ENCODE data around the gene DEFB128. TPM values are rescaled to one million over a fixed set of nuclear protein-coding genes. Genes with fewer than 3 reads are reported as not detected.

The DEFB128 gene
- total RNA-seq, 1 donor from 2014 or later = not detected

GRCh38 chr20:199996-200395, 10.5 kb upstream of the DEFB128 start:
- Histone ChIP-seq H3K27ac (no peak overlapping the region), H3K9me3 (no peaks in the 10 kb centered on the region), H3K4me1 (no peaks in the 10 kb centered on the region), H3K36me3 (no peaks in the 10 kb centered on the region), H3K4me3 (no peak overlapping the region), H3K27me3 (no peaks in the 10 kb centered on the region)
- TF ChIP-seq, protein P1, sequence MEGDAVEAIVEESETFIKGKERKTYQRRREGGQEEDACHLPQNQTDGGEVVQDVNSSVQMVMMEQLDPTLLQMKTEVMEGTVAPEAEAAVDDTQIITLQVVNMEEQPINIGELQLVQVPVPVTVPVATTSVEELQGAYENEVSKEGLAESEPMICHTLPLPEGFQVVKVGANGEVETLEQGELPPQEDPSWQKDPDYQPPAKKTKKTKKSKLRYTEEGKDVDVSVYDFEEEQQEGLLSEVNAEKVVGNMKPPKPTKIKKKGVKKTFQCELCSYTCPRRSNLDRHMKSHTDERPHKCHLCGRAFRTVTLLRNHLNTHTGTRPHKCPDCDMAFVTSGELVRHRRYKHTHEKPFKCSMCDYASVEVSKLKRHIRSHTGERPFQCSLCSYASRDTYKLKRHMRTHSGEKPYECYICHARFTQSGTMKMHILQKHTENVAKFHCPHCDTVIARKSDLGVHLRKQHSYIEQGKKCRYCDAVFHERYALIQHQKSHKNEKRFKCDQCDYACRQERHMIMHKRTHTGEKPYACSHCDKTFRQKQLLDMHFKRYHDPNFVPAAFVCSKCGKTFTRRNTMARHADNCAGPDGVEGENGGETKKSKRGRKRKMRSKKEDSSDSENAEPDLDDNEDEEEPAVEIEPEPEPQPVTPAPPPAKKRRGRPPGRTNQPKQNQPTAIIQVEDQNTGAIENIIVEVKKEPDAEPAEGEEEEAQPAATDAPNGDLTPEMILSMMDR (IDR thresholded peaks at IDR 0.05) = no peak
- TF ChIP-seq POLR2AphosphoS5 (IDR thresholded peaks at IDR 0.05; ENCODE audit: insufficient read depth in 1 of 2, low read depth in 1 of 2) = no peak
- TF ChIP-seq POLR2A (IDR thresholded peaks at IDR 0.05) = no peak
- no peak for DNase-seq (ENCODE audit: extremely low spot score in 2 of 2)
- intact Hi-C loops (cut with DNase I) = no loop called here

- TF ChIP-seq POLR2AphosphoS5 (IDR thresholded peaks at IDR 0.05; ENCODE audit: insufficient read depth in 1 of 2, low read depth in 1 of 2) = no peak
- TF ChIP-seq, protein P1 (IDR thresholded peaks at IDR 0.05) = no peak
- no peak for TF ChIP-seq POLR2A (IDR thresholded peaks at IDR 0.05)
- no peaks in the 10 kb centered on the region for H3K27me3 ChIP-seq
- no peak overlapping the region for H3K27ac ChIP-seq
- no peaks in the 10 kb centered on the region for H3K4me1 ChIP-seq
- intact Hi-C loops (cut with DNase I) = no loop called here
- DNase-seq (ENCODE audit: extremely low spot score in 2 of 2) = no peak
- no peak overlapping the region for H3K4me3 ChIP-seq
- no peaks in the 10 kb centered on the region for H3K9me3 ChIP-seq
- no peaks in the 10 kb centered on the region for H3K36me3 ChIP-seq
These were observed 8.7 kb upstream of the DEFB128 start for GRCh38 chr20:198225-198624.

DNA sequence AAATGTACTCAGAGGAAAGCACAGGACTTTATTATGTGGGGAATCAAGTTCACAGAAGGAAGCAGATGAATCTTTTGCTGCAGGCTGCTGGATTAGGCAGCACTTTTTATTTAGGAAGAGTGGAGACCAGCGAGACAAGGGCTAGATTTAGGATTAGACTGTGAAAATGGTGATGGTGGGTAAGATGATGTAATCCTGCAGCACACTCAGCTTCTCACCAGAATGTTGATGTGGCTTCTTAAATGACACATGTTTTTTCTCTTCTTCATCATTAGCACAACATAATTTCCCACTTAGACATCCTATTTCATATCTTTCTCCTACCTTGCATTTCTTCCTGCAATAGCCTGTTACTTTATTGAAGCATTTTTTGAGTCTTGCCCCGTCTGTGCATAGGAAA, 1.8 kb downstream of the DEFB128 start:
- intact Hi-C loops (cut with DNase I) = no loop called here
- H3K36me3 ChIP-seq = no peaks in the 10 kb centered on the region
- H3K27me3 ChIP-seq = no peaks in the 10 kb centered on the region
- no peak overlapping the region for H3K27ac ChIP-seq
- H3K4me1 ChIP-seq = no peaks in the 10 kb centered on the region
- H3K4me3 ChIP-seq = no peak overlapping the region
- H3K9me3 ChIP-seq = no peaks in the 10 kb centered on the region
- TF ChIP-seq, protein P1 (IDR thresholded peaks at IDR 0.05) = no peak
- DNase-seq (ENCODE audit: extremely low spot score in 2 of 2) = no peak

- no peak overlapping the region for H3K4me3 ChIP-seq
- intact Hi-C loops (cut with DNase I) = no loop called here
- no peaks in the 10 kb centered on the region for H3K9me3 ChIP-seq
- DNase-seq (ENCODE audit: extremely low spot score in 2 of 2) = no peak
- TF ChIP-seq POLR2AphosphoS5 (IDR thresholded peaks at IDR 0.05; ENCODE audit: insufficient read depth in 1 of 2, low read depth in 1 of 2) = no peak
- TF ChIP-seq, protein P1 (IDR thresholded peaks at IDR 0.05) = no peak
- TF ChIP-seq POLR2A (IDR thresholded peaks at IDR 0.05) = no peak
- H3K36me3 ChIP-seq = no peaks in the 10 kb centered on the region
- no peaks in the 10 kb centered on the region for H3K4me1 ChIP-seq
- no peaks in the 10 kb centered on the region for H3K27me3 ChIP-seq
- no peak overlapping the region for H3K27ac ChIP-seq
These were observed 5.2 kb downstream of the DEFB128 start for GRCh38 chr20:184288-184687.

DNA sequence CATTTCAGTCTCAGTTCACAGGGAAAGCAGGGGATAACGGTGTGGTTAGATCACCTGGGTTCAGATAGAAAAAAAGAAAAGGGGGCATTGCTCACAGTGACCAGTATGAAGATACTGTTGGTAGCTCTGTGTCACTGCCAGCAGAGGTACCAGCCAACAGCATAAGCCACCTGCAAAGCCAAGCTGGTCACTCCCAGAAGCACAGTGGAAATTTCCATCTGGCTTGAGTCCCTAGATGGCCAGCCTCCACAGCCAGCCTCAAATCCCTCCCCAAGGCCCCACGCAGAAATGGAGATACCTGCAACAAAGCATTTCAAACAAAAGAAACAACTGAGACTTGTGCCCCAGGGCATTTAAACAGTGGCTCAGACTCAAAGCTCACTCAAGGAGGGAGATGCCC, 20.6 kb downstream of the DEFB128 start:
- no peaks in the 10 kb centered on the region for H3K27me3 ChIP-seq
- no peak overlapping the region for H3K4me3 ChIP-seq
- no peaks in the 10 kb centered on the region for H3K4me1 ChIP-seq
- no peak for DNase-seq (ENCODE audit: extremely low spot score in 2 of 2)
- H3K27ac ChIP-seq = no peak overlapping the region
- H3K36me3 ChIP-seq = no peaks in the 10 kb centered on the region
- intact Hi-C loops (cut with DNase I) = no loop called here
- H3K9me3 ChIP-seq = no peaks in the 10 kb centered on the region
- TF ChIP-seq, protein P1 (IDR thresholded peaks at IDR 0.05) = no peak
- TF ChIP-seq POLR2AphosphoS5 (IDR thresholded peaks at IDR 0.05; ENCODE audit: insufficient read depth in 1 of 2, low read depth in 1 of 2) = no peak
- no peak for TF ChIP-seq POLR2A (IDR thresholded peaks at IDR 0.05)

Data from vagina (tissue), 2 donors.